ENCODE measurements around the gene BLM.

BLM gene

DNA sequence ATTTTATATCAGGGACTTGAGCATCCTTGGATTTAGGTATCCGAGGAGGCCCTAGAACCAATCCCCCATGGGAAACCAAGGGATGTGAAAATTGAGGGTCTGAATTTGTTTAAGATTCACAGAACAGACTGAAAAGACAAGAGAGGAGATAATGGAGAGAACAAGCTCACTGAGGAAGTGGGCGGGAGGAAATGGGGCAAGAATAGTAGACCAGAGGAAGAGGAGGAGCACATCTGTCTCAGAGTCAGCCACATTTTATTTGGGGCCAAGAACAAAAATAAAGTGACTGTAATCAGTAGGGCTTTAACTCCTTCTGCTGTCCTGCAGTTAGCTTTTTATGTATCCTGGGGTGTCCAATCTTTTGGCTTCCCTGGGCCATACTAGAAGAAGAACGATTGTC, 63.8 kb downstream of the BLM start:
- in situ Hi-C loops (cut with MboI; ENCODE audit: low sequenced_read_pairs) = no loop called here

DNA sequence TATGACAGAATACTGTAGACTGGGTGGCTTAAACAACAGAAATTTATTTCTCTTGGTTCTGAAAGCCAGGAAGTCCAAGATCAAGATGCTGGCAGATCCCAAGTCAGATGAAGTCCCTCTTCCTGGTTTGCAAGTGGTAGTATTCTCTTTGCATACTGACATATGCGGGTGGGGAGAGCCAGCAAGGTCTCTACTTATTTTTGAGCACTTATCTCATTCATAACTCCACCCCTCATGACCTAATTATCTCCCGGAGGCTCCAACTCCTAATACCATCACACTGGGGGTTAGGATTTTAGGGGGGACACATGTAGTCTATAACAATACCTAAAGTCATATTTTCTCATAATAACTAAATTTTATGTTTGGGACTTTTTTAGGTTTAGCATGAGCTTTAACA, 65.3 kb downstream of the BLM start:
- in situ Hi-C loops (cut with MboI; ENCODE audit: low sequenced_read_pairs) = no loop called here

DNA sequence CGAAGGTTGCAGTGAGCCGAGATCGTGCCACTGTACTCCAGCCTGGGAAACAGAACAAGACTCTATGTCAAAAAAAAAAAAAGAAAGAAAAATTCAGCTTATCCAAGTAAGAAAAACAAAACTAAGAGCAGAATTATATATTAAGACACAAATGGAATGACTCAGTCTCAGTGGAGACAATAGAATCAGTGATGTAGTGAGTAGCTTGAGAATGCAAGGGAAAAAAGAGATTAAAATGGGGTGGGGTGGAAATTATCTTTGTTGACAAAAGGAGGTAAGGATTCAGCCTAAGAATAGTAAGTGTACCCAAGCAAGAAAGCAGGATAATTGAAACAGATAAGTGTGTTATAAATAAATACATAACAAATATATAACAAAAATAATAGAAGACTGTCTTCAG, 70.7 kb downstream of the BLM start:
- in situ Hi-C loops (cut with MboI; ENCODE audit: low sequenced_read_pairs) = no loop called here

DNA sequence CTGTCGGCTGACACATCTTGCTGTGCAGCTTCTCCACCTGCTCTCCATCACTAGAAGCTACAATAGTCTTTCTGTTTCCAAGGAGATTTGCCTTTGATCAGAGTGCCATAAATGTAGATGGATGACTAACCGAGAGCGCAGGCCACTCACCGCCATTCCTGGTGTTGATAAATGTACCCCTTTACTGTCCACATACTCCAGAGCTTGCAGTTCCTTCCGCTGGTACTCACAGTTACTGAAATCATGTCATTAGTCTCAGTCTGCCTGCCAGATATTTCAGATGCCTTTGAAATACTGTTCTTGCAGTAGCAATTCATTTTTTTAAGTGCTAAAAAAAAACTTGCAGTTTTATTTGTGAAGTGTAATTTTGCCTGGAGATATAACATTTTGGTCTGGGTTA, 72.3 kb downstream of the BLM start:
- in situ Hi-C loops (cut with MboI; ENCODE audit: low sequenced_read_pairs) = no loop called here

DNA sequence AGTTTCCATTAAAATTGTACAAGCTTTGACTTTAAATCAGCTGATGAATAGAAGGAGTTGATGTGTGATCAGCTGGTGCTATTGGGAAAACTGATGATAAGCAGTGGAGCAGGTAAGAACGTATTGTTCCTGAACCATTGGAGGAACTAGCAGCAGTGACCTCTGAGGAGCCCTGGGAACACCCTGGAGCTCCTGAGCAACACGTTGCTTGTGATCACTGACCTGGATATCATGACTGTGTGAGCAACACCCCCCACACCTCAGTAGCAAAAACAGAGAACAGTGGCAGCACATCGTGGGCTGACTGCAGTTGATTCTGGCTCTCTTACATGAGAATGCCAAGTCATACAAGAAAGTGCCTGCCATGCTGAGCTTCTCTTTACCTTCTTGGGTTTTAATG, 72.9 kb downstream of the BLM start:
- in situ Hi-C loops (cut with MboI; ENCODE audit: low sequenced_read_pairs) = no loop called here

DNA sequence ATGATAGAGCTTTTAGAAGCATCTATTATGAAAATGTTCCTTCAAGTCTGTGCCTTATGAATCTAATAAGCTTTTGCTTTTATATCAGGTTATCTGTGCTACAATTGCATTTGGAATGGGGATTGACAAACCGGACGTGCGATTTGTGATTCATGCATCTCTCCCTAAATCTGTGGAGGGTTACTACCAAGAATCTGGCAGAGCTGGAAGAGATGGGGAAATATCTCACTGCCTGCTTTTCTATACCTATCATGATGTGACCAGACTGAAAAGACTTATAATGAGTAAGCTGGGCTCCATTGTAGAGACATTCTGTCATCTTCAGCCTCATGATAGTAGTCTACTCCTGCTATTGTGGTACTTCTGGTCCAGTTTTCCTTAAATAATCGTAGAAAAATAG, 73.4 kb downstream of the BLM start:
- in situ Hi-C loops (cut with MboI; ENCODE audit: low sequenced_read_pairs) = no loop called here

DNA sequence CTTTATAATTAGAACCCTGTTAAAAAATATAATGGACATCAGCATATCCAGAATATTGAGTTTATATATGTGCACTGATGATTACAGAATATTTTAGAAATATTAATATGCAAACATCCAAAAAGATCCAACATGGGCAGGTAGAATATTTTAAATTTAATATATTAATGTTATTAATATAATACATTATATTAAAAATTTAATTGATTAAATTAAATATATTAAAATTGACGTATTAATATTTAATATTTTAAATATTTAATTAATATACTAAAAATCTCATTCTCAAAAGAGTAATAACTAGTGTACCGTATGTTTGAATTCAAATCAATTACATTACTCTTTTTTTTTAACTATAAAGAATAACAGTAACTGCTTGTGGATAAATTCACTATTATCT, 77.4 kb downstream of the BLM start:
- in situ Hi-C loops (cut with MboI; ENCODE audit: low sequenced_read_pairs) = no loop called here

DNA sequence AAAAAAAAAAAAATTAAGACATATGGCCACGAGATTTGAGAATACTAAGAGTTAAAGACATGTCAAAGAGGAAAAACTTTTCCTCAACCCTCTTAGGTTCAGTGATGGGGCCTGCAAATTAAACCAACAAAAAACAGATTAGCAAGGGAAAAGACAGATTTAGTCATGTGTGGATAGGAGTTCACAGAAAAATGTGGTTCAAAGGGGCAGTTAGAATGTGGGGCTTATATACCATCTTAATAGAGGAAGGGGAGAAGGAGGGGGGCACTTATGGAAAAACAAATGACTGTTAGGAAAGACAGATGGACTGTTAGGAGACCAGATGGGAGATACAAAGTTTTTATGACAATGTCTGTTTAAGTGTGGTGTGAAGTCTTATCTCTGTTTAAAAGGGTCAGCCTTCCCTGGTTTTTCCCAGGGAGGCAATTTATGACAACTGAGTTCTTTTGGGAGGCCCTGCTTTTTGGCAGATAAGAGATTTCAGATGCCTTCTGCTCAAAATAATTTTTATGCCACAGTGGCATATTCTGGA, 82.6 kb downstream of the BLM start:
- in situ Hi-C loops (cut with MboI; ENCODE audit: low sequenced_read_pairs) = no loop called here

DNA sequence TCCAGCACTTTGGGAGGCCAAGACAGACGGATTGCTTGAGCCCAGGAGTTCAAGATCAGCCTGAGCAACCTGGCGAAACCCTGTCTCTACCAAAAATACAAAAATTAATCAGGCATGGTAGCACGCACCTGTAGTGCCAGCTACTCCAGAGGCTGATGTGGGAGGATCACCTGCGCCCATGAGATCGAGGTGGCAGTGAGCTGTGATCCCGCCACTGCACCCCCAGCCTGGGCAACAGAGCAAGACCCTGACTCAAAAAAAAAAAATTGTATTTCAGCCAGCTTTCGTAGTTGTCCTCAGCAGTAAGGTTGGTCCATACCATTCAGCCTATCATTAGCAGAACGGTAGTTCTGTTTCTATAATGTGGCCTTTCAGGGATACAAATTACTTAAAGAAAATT, 84.7 kb downstream of the BLM start:
- in situ Hi-C loops (cut with MboI; ENCODE audit: low sequenced_read_pairs) = no loop called here

DNA sequence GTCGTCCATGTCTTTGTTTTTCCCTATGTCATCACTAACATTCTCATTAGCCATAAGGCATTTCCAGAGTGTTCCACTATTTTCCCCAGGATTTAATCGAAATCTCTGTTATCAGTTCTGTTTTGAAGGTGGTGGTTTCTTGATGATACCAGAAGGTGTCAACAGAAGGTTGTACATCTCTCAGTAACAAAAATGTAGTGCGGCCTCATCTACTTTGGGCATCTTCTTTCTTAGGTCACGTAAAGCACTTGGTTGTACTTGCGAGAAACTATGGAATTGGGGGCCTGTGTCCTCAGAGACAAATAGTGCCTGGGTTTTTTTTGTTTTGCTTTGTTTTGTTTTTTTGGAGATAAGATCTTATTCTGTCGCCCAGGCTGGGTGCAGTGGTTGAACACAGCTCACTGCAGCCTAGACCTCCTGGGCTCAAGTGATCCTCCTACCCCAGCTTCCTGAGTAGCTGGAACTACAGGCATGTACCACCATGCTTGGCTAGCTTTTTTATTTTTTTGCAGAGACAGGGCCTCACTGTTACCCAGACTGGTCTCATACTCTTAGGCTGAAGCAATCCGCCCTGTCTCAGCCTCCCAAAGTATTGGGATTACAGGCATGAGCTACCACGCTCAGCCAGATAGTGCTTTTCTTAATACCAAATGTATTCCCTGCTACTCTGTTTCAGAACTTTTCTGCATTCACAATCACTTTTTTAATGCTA, 90.1 kb downstream of the BLM start:
- in situ Hi-C loops (cut with MboI; ENCODE audit: low sequenced_read_pairs) = no loop called here

DNA sequence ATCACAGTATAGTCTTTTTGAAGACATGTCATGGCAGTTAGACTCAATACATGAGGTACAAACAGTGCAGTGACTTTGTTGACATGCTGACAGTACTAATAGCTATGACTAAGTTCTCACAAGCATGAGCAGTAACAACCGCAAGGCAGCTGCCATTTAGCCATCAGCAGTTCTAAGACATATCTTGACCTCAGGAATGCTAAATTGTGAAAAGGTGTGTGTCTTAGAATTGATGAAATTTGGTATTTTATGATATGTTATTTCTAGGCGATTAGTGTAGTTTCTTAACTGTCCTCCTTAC, 90.6 kb downstream of the BLM start:
- in situ Hi-C loops (cut with MboI; ENCODE audit: low sequenced_read_pairs) = no loop called here

DNA sequence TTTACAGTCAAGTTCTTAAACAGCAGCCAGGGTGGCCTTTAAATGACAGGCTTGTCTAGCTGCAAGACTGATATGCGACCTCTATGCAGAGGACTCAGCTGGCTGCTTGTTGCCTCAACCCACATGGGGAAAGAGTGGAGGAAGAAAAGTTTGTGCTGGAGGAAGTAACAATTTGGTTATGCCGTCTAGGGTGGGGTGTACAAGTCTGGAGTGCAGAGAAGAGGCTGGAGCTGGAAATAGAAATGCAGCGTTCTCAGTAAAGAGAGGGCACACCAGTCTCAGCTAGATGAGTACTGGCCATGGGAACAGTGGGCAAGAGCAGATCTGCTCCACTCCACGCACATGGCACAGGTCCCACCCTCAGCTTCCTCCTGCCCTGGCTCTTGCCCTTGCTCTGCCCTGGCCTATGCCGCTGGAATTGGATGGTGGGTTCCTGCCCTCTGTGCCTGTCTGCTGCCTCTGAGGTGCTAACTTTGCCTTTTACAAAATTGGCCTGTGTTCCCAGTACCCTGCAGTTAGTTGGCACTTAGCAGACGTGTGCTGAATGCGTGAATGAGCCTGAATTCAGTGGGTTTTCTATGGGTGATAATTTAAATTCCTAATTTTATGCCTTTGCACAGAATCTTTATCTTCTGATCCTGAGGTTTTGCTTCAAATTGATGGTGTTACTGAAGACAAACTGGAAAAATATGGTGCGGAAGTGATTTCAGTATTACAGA, 91.5 kb downstream of the BLM start:
- in situ Hi-C loops (cut with MboI; ENCODE audit: low sequenced_read_pairs) = no loop called here

DNA sequence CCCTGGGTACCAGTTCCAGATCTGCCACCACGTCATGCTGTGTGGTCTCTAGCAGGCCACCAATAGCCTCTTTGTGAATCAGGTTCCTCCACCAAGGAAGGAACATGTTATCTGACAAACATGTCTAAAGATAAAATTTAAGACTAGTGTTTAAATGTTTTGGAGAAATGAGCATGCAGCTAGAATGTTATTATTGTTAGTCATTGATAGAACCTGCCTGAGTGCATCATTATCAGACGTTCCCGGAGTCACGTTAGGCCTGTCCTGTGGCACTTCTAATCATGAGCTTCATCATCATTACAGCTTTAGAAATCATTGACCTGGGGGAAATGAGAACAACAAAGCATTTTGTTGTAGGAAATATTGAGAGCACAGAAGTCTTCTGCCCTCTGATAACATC, 92.4 kb downstream of the BLM start:
- in situ Hi-C loops (cut with MboI; ENCODE audit: low sequenced_read_pairs) = no loop called here

DNA sequence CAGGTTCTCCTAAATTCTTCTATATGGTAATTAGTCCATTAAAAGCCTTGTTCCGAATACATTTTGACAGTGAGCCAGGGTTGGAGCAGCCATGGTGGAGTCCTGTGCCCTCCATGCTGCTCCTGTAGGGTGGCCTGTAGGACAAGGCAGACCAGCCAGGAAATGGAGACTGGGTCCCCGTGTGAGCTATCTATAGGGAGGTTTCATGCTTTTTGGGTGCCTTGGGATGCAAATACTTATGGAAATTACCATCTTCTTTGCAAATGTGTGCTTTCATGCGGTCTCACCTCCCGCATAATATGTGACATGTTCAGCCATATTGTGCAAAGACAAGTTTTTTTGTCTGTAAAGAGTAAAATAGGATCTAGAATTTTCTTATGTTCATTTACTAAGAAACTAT, 93.2 kb downstream of the BLM start:
- in situ Hi-C loops (cut with MboI; ENCODE audit: low sequenced_read_pairs) = no loop called here

DNA sequence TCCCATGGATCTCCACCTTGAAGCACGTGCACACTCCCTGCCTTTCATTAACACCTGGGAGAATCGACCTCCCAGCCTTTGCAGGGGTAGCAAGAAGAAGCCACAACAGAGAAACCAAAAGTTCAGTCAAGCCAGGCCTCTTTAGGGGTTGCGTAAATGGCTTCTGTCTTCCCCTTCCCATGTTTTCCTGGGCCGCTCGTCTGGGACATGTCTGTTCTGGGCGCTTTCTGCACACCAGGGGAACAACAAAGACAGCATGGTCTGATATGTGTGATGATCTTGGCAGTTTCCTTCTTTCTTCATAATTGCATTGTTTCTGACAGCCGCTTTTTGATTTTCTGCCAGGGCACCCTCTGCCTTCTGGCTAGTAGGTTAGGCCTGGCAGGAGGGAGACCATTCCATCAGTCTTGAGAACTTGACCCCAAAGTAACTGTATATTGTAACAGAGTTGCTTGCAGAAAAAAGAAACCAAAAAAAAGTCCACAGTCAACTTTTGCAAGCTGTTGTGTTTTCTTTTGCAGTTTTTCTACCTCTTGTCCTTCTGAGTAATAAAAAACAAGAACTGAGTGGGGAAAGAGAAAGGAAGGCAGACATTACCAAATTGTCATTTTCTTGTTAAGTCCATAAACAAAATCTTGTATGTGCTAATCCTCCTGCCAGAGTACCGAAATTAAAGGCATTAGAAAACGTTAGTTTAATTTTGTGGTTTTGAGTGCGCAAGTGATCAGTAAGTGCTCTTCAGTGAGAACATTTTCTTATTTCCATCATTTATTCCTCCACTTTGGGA, 95.2 kb downstream of the BLM start:
- in situ Hi-C loops (cut with MboI; ENCODE audit: low sequenced_read_pairs) = no loop called here

DNA sequence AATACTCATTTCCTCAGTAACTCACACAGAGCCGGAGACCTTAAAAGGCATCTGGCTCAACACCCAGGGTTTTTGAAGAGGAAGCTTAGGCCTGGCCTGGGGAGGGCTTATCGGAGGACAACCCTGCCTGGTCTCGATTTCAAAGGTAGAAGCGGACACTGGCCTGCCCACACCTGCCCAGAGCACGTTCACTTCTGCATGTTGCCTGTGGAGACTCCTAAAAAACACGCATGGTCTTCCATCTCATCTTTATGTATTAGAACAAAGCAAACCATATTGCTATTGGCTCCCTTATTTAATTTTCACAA, 95.8 kb downstream of the BLM start:
- in situ Hi-C loops (cut with MboI; ENCODE audit: low sequenced_read_pairs) = no loop called here

DNA sequence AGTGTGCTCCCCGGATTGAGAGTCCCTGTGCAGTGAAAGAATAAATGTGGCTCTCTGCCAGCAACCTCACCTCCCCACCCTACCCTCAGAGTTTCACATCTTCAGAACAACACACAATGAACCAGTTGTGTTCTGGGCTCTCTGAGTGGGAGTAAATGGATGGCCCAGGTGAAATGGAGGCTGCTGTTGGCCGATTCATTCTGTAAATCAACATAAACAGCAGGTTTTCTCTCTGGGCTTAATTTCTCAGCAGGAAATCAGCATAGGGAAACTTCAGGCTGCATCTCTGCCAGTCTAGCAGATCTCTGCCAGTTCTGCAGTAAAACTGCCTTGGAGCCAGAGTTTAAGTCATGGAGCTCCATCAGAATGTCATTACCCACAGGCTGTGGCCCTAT, 96.6 kb downstream of the BLM start:
- in situ Hi-C loops (cut with MboI; ENCODE audit: low sequenced_read_pairs) = no loop called here

DNA sequence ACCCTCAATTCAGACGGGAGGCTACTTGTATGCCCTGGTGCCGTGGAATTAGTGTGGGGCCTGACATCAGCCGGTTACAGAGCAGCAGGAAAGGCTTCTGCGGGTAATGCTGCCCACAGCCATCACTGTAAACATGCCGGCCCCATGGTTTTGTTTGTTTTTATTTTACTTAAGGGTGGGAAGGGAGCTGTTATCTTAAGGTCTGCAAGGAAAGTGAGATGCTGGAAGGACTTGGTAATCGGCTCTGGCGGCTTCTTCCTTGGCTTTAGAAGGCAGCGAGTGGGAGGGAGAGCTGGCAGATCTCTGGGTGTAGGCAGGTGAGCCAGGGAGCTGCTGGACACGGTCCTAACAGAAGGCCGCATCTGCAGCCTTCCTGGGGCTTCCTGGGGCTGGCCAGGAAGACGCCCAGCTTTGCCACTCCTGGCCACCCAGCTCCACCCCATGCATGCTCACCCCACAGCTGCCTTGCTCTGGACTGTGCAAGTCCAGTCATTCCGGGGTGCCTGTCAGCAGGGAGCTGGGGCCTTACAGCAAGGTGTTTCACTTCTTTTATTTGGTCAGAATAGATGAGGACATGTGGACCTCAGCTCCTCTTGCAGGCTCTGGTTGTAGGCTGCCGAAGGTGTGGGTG, 97.2 kb downstream of the BLM start:
- in situ Hi-C loops (cut with MboI; ENCODE audit: low sequenced_read_pairs) = no loop called here

DNA sequence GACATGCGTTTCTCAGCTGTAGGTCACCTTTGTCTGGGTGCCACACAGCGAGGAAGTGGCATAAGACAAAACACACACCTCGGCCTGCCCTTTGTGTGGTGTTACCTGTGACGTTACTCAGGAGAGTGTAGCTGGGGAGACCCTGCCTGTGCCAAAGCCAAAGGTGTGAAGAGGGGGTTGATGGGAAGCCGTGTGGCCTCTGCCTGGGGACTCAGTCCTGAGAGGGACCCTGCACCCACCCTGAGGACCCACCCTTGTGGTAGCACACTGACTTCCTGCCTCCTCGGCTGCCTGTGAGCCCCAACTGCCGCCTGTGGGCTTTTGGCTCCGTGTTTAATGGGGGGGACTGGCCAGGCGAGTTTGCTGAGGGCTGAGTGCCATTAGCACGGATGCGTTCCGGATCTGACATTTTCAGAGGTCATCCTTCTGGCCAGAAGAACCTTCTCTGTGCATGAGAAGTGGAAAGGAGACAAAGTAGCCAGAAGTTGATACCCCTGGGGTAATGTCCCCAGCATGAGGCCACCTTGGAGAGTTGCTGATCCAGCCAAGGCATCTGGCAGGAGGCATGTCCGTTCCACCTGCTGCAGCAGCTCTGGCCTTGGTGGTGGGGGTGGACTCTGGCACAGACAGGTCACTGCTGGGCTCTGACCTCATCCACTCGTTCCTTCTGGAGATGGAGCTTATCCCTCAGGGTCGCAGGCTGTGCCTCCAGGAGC, 99.4 kb downstream of the BLM start:
- in situ Hi-C loops (cut with MboI; ENCODE audit: low sequenced_read_pairs) = no loop called here

DNA sequence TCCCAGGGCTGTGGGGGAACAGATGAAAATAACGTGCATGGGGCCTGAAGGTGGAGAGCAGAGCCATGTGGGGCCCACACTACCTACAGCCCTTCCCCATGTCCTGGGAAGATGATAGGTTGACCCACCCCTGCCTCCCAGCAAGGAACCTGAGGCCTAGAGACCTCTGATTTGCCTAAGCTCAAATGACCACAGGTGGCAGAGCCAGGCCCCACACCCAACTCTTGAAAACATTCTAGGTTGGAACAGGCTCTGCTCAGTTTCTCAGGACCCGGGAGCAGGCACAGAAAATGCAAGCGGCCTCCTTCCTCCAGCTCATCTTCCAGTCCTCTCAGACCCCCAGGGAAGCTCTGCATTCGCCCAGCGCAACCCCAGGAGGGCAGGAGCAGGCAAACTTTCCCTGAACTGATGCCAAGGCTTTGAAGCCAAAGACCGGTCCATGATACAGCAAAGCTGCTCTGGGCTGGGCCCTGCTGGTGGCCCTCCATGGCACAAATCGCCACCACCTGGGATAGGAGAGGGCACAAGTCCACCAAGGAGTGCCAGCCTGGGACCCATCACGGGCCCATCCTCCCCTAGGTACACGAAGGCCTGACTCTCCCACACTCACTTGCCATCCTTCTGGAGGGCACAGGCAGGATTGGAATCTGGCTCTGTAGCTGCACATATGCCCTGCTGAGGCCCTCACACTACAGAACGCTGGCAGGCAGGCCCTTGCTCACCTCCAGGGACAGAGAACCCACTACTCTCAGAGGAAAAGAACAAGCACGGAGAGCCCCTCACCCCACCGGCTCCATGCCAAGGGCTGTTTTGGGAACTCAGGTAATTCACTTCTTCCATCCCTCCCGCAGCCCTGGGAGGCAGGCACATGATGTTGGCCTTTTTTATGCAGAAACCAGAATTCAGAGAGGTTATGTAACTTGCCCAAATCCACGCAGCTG, 100.2 kb downstream of the BLM start:
- in situ Hi-C loops (cut with MboI; ENCODE audit: low sequenced_read_pairs) = no loop called here

All from hTERT RPE-1 (cell line).